Mononuclear cell (primary cell): Measurements from ENCODE around the gene DROSHA. TPM values are rescaled to one million over a fixed set of nuclear protein-coding genes. Genes with fewer than 3 reads are reported as not detected.
"Not testable (repeated sequence)": the region's sequence is repeated elsewhere in the genome, so short reads cannot be mapped to it uniquely, and the experiment has no call there.

ENCODE experiments used
- H3K27me3 ChIP-seq: 2 replicates; pipeline ENCODE4 v1.6.0; 2011; ENCODE audit warnings: low read length, control low read depth; ENCODE audit not compliant: insufficient read depth
- H3K4me1 ChIP-seq: 2 replicates; pipeline ENCODE4 v1.5.1; 2011; ENCODE audit warnings: mild to moderate bottlenecking, low read length, control low read depth; ENCODE audit not compliant: insufficient read depth
- H3K4me3 ChIP-seq: 2 replicates; pipeline ENCODE4 v1.5.1; 2011; ENCODE audit warnings: mild to moderate bottlenecking, low read length, moderate library complexity
- H3K9me3 ChIP-seq: 2 replicates; pipeline ENCODE4 v1.5.1; 2011; ENCODE audit warnings: low read depth, mild to moderate bottlenecking, control low read depth, low read length
- total RNA-seq: library from RNA; depleted of rRNA; stranded (reverse); fragments of >200 nt; gene quantifications from one replicate; pipeline ENCODE4 v1.2.3, GENCODE V29; 2012

The DROSHA gene
- total RNA-seq, 1 donor: 13.2 TPM

GRCh38 chr5:31375999-31376720 is 155.7 kb downstream of the DROSHA start:
- H3K27me3 ChIP-seq: no peaks in the 10 kb centered on the region
- no peaks in the 10 kb centered on the region for H3K9me3 ChIP-seq
- no peaks in the 10 kb centered on the region for H3K4me1 ChIP-seq
- no peak overlapping the region for H3K4me3 ChIP-seq

- Histone ChIP-seq H3K4me3 (no peak overlapping the region), H3K9me3 (no peaks in the 10 kb centered on the region), H3K4me1 (no peaks in the 10 kb centered on the region), H3K27me3 (no peaks in the 10 kb centered on the region)
Observed at GRCh38 chr5:31372124-31372523, 159.8 kb downstream of the DROSHA start.

- Histone ChIP-seq H3K27me3 (no peaks in the 10 kb centered on the region), H3K9me3 (no peaks in the 10 kb centered on the region), H3K4me3 (no peak overlapping the region), H3K4me1 (no peaks in the 10 kb centered on the region)
Observed at GRCh38 chr5:31366941-31367340, 165.0 kb downstream of the DROSHA start.

GRCh38 chr5:31365776-31366175 is 166.1 kb downstream of the DROSHA start:
- Histone ChIP-seq H3K4me3 (no peak overlapping the region), H3K4me1 (no peaks in the 10 kb centered on the region), H3K27me3 (no peaks in the 10 kb centered on the region), H3K9me3 (no peaks in the 10 kb centered on the region)

GRCh38 chr5:31364881-31365636 is 166.8 kb downstream of the DROSHA start:
- H3K9me3 ChIP-seq: no peaks in the 10 kb centered on the region
- no peaks in the 10 kb centered on the region for H3K27me3 ChIP-seq
- no peaks in the 10 kb centered on the region for H3K4me1 ChIP-seq
- H3K4me3 ChIP-seq: no peak overlapping the region

GRCh38 chr5:31362931-31363568 is 168.8 kb downstream of the DROSHA start:
- no peaks in the 10 kb centered on the region for H3K4me1 ChIP-seq

GRCh38 chr5:31362529-31362900 is 169.4 kb downstream of the DROSHA start:
- Histone ChIP-seq H3K9me3 (no peaks in the 10 kb centered on the region), H3K4me1 (no peaks in the 10 kb centered on the region), H3K27me3 (no peaks in the 10 kb centered on the region), H3K4me3 (no peak overlapping the region)

More at GRCh38 chr5:31362931-31363568, 168.8 kb downstream of the DROSHA start:
- Histone ChIP-seq H3K9me3 (no peaks in the 10 kb centered on the region), H3K27me3 (no peaks in the 10 kb centered on the region), H3K4me3 (no peak overlapping the region)

GRCh38 chr5:31361704-31362528 is 170.0 kb downstream of the DROSHA start:
- not testable (repeated sequence) for H3K4me3 ChIP-seq, H3K27me3 ChIP-seq, H3K4me1 ChIP-seq, H3K9me3 ChIP-seq

GRCh38 chr5:31361234-31361633 is 170.7 kb downstream of the DROSHA start:
- Histone ChIP-seq H3K27me3 (no peaks in the 10 kb centered on the region), H3K9me3 (no peaks in the 10 kb centered on the region)

GRCh38 chr5:31359839-31360238 is 172.1 kb downstream of the DROSHA start:
- Histone ChIP-seq H3K4me1 (no peaks in the 10 kb centered on the region), H3K9me3 (no peaks in the 10 kb centered on the region), H3K4me3 (no peak overlapping the region), H3K27me3 (no peaks in the 10 kb centered on the region)

More at GRCh38 chr5:31361234-31361633, 170.7 kb downstream of the DROSHA start:
- Histone ChIP-seq H3K4me3 (no peak overlapping the region), H3K4me1 (no peaks in the 10 kb centered on the region)

- Histone ChIP-seq H3K9me3 (no peaks in the 10 kb centered on the region), H3K27me3 (no peaks in the 10 kb centered on the region), H3K4me3 (no peak overlapping the region), H3K4me1 (no peaks in the 10 kb centered on the region)
Observed at GRCh38 chr5:31357038-31357437, 174.9 kb downstream of the DROSHA start.

- H3K4me1 ChIP-seq: no peaks in the 10 kb centered on the region
- H3K4me3 ChIP-seq: no peak overlapping the region
- no peaks in the 10 kb centered on the region for H3K27me3 ChIP-seq
- H3K9me3 ChIP-seq: no peaks in the 10 kb centered on the region
Observed at GRCh38 chr5:31355337-31355736, 176.6 kb downstream of the DROSHA start.
